Naive B cell (primary cell): ENCODE results near the gene BMP10. TPM values are rescaled to one million over a fixed set of nuclear protein-coding genes. Genes with fewer than 3 reads are reported as not detected.

Experiments
- ATAC-seq, 2 donors: fragments of 150-1000 bp; cut with Tn5 transposase; 2 replicates each; pipeline ENCODE4 v1.10.0; 2021; ENCODE audit warnings: low read depth in 2 of 2, mild to moderate bottlenecking in 2 of 2, moderate library complexity in 2 of 2
- DNase-seq: peaks from one replicate; pipeline ENCODE4 v3.0.0; 2022
- H3K27ac Mint-ChIP-seq, 6 donors: one replicate each; pipeline ENCODE4 v1.8.0; 2020 to 2022; ENCODE audit warnings: mild to moderate bottlenecking in 6 of 6, mixed read lengths in 6 of 6, moderate library complexity in 5 of 6, inconsistent platforms in 2 of 6
- H3K27me3 Mint-ChIP-seq, 3 donors: one replicate each; pipeline ENCODE4 v1.8.0; 2021 to 2022; ENCODE audit warnings: mixed read lengths in 3 of 3, mild to moderate bottlenecking in 1 of 3
- H3K36me3 Mint-ChIP-seq, 2 donors: one replicate each; pipeline ENCODE4 v1.8.0; 2020 to 2022; ENCODE audit warnings: mixed read lengths in 2 of 2, inconsistent platforms in 1 of 2, mild to moderate bottlenecking in 1 of 2
- H3K4me1 Mint-ChIP-seq, 3 donors: one replicate each; pipeline ENCODE4 v1.8.0; 2020 to 2022; ENCODE audit warnings: mixed read lengths in 3 of 3, inconsistent platforms in 1 of 3, mild to moderate bottlenecking in 1 of 3, moderate library complexity in 1 of 3
- H3K4me3 Mint-ChIP-seq, 8 donors: one replicate each; pipeline ENCODE4 v1.8.0; 2020 to 2022; ENCODE audit warnings: mild to moderate bottlenecking in 8 of 8, mixed read lengths in 8 of 8, moderate library complexity in 8 of 8, inconsistent platforms in 2 of 8
- H3K9me3 Mint-ChIP-seq, 7 donors: one replicate each; pipeline ENCODE4 v1.8.0; 2020 to 2022; ENCODE audit warnings: mixed read lengths in 7 of 7, mild to moderate bottlenecking in 5 of 7, inconsistent platforms in 2 of 7, moderate library complexity in 1 of 7
- polyA plus RNA-seq, 6 donors: library from polyadenylated mRNA; unstranded; fragments of 300-500 nt; fragmentation: Illumina TruSeq; gene quantifications; one replicate each; pipeline ENCODE4 v1.2.3, GENCODE V29; 2021; ENCODE audit warnings: low read depth in 6 of 6

The BMP10 gene
- polyA plus RNA-seq, 6 donors from 2014 or later: not detected

- H3K36me3 Mint-ChIP-seq: no peaks in the 10 kb centered on the region
- H3K4me3 Mint-ChIP-seq: peak overlapping the region in 5 of 8 donors; percentile 4 to 57 (median 43)
- ATAC-seq (no peak), DNase-seq (no peak)
- peak overlapping the region in 4 of 6 donors; percentile 6 to 85 (median 74) for H3K27ac Mint-ChIP-seq
- no peaks in the 10 kb centered on the region for H3K9me3 Mint-ChIP-seq
- peaks cover 43 to 64% (median 57%) of the 10 kb centered on the region in 3 donors for H3K4me1 Mint-ChIP-seq
- no peaks in the 10 kb centered on the region for H3K27me3 Mint-ChIP-seq
Measured at GRCh38 chr2:68834737-68835376, 36.3 kb downstream of the BMP10 start.

GRCh38 chr2:68833162-68833561 lies 38.0 kb downstream of the BMP10 start:
- no peaks in the 10 kb centered on the region for H3K36me3 Mint-ChIP-seq
- peak overlapping the region in 4 of 6 donors; percentile 24 to 93 (median 59) for H3K27ac Mint-ChIP-seq
- no peaks in the 10 kb centered on the region for H3K27me3 Mint-ChIP-seq
- H3K9me3 Mint-ChIP-seq: no peaks in the 10 kb centered on the region
- peak in 1 of 2 donors; percentile 12 for ATAC-seq
- peaks cover 57 to 81% (median 73%) of the 10 kb centered on the region in 3 donors for H3K4me1 Mint-ChIP-seq
- DNase-seq: peak; percentile 21
- H3K4me3 Mint-ChIP-seq: peak overlapping the region in 2 of 8 donors; percentile 43 to 46

- ATAC-seq (peak; percentile 36 to 40), DNase-seq (peak; percentile 31)
- Mint-ChIP-seq H3K9me3 (no peaks in the 10 kb centered on the region), H3K4me1 (peaks cover 62 to 82% (median 77%) of the 10 kb centered on the region in 3 donors), H3K27ac (peak overlapping the region; percentile 50 to 94 (median 89)), H3K36me3 (no peaks in the 10 kb centered on the region), H3K4me3 (peak overlapping the region in 5 of 8 donors; percentile 43 to 82 (median 49)), H3K27me3 (no peaks in the 10 kb centered on the region)
Measured at GRCh38 chr2:68832233-68832869, 38.8 kb downstream of the BMP10 start.

GRCh38 chr2:68831686-68832232 lies 39.4 kb downstream of the BMP10 start:
- Mint-ChIP-seq H3K27me3 (no peaks in the 10 kb centered on the region), H3K9me3 (no peaks in the 10 kb centered on the region), H3K27ac (peak overlapping the region; percentile 50 to 94 (median 80)), H3K4me3 (peak overlapping the region in 5 of 8 donors; percentile 21 to 82 (median 49)), H3K36me3 (no peaks in the 10 kb centered on the region), H3K4me1 (peaks cover 59 to 80% (median 71%) of the 10 kb centered on the region in 3 donors)
- DNase-seq (no peak), ATAC-seq (no peak)

- ATAC-seq (no peak), DNase-seq (no peak)
- H3K27ac Mint-ChIP-seq: peak overlapping the region in 4 of 6 donors; percentile 48 to 92 (median 68)
- no peaks in the 10 kb centered on the region for H3K9me3 Mint-ChIP-seq
- H3K27me3 Mint-ChIP-seq: no peaks in the 10 kb centered on the region
- H3K4me1 Mint-ChIP-seq: peaks cover 59 to 73% (median 69%) of the 10 kb centered on the region in 3 donors
- H3K4me3 Mint-ChIP-seq: peak overlapping the region in 4 of 8 donors; percentile 45 to 76 (median 63)
- peaks cover 8 to 18% of the 10 kb centered on the region in 2 donors for H3K36me3 Mint-ChIP-seq
Measured at GRCh38 chr2:68829749-68830148, 41.4 kb downstream of the BMP10 start.

- DNase-seq: peak; percentile 42
- Mint-ChIP-seq H3K36me3 (peaks cover 8 to 23% of the 10 kb centered on the region in 2 donors), H3K4me1 (peaks cover 61 to 73% (median 71%) of the 10 kb centered on the region in 3 donors), H3K4me3 (peak overlapping the region in 7 of 8 donors; percentile 45 to 78 (median 64)), H3K27me3 (no peaks in the 10 kb centered on the region), H3K9me3 (no peaks in the 10 kb centered on the region), H3K27ac (peak overlapping the region in 5 of 6 donors; percentile 76 to 92 (median 80))
- ATAC-seq: peak; percentile 44 to 65
Measured at GRCh38 chr2:68828887-68829708, 42.1 kb downstream of the BMP10 start.

- Mint-ChIP-seq H3K36me3 (peaks cover 11 to 37% of the 10 kb centered on the region in 2 donors), H3K4me3 (peak overlapping the region in 1 of 8 donors; percentile 27), H3K4me1 (peaks cover 59 to 70% (median 70%) of the 10 kb centered on the region in 3 donors), H3K9me3 (no peaks in the 10 kb centered on the region), H3K27me3 (no peaks in the 10 kb centered on the region), H3K27ac (peak overlapping the region in 2 of 6 donors; percentile 9 to 63)
- ATAC-seq (no peak), DNase-seq (no peak)
Measured at GRCh38 chr2:68827666-68828065, 43.5 kb downstream of the BMP10 start.

- H3K27ac Mint-ChIP-seq: peak overlapping the region in 4 of 6 donors; percentile 13 to 84 (median 76)
- peaks cover 45 to 59% (median 53%) of the 10 kb centered on the region in 3 donors for H3K4me1 Mint-ChIP-seq
- no peak for DNase-seq
- no peaks in the 10 kb centered on the region for H3K9me3 Mint-ChIP-seq
- peaks cover 14 to 44% of the 10 kb centered on the region in 2 donors for H3K36me3 Mint-ChIP-seq
- ATAC-seq: no peak
- H3K27me3 Mint-ChIP-seq: no peaks in the 10 kb centered on the region
- H3K4me3 Mint-ChIP-seq: no peak overlapping the region
Measured at GRCh38 chr2:68825866-68826265, 45.3 kb downstream of the BMP10 start.

- no peak for DNase-seq
- no peaks in the 10 kb centered on the region for H3K9me3 Mint-ChIP-seq
- H3K4me3 Mint-ChIP-seq: peak overlapping the region in 1 of 8 donors; percentile 5
- H3K36me3 Mint-ChIP-seq: peaks cover 18 to 50% of the 10 kb centered on the region in 2 donors
- no peaks in the 10 kb centered on the region for H3K27me3 Mint-ChIP-seq
- H3K4me1 Mint-ChIP-seq: peaks cover 45 to 54% (median 47%) of the 10 kb centered on the region in 3 donors
- ATAC-seq: no peak
- H3K27ac Mint-ChIP-seq: peak overlapping the region in 4 of 6 donors; percentile 20 to 88 (median 52)
Measured at GRCh38 chr2:68824831-68825230, 46.4 kb downstream of the BMP10 start.

GRCh38 chr2:68822207-68822872 lies 48.9 kb downstream of the BMP10 start:
- peaks cover 24 to 34% (median 33%) of the 10 kb centered on the region in 3 donors for H3K4me1 Mint-ChIP-seq
- DNase-seq: no peak
- H3K36me3 Mint-ChIP-seq: peaks cover 25 to 56% of the 10 kb centered on the region in 2 donors
- peak overlapping the region in 1 of 8 donors; percentile 44 for H3K4me3 Mint-ChIP-seq
- ATAC-seq: no peak
- no peaks in the 10 kb centered on the region for H3K9me3 Mint-ChIP-seq
- H3K27ac Mint-ChIP-seq: peak overlapping the region in 3 of 6 donors; percentile 25 to 86 (median 84)
- H3K27me3 Mint-ChIP-seq: no peaks in the 10 kb centered on the region

- Mint-ChIP-seq H3K36me3 (peaks cover 16 to 46% of the 10 kb centered on the region in 2 donors), H3K4me3 (no peak overlapping the region), H3K27me3 (no peaks in the 10 kb centered on the region), H3K4me1 (peaks cover 15 to 24% (median 17%) of the 10 kb centered on the region in 3 donors), H3K27ac (peak overlapping the region in 2 of 6 donors; percentile 24 to 71), H3K9me3 (no peaks in the 10 kb centered on the region)
- DNase-seq (no peak), ATAC-seq (no peak)
Measured at GRCh38 chr2:68819556-68819955, 51.6 kb downstream of the BMP10 start.

GRCh38 chr2:68817306-68817705 lies 53.9 kb downstream of the BMP10 start:
- Mint-ChIP-seq H3K27me3 (no peaks in the 10 kb centered on the region), H3K4me3 (no peak overlapping the region), H3K27ac (peak overlapping the region in 5 of 6 donors; percentile 72 to 96 (median 88)), H3K36me3 (peaks cover 16 to 38% of the 10 kb centered on the region in 2 donors), H3K4me1 (peaks cover 4 to 18% (median 7%) of the 10 kb centered on the region in 3 donors), H3K9me3 (no peaks in the 10 kb centered on the region)
- no peak for DNase-seq
- ATAC-seq: no peak
